ENCODE results near the gene DMRT3. TPM values are rescaled to one million over a fixed set of nuclear protein-coding genes. Genes with fewer than 3 reads are reported as not detected.

The DMRT3 gene
- total and polyA plus RNA-seq, 9 of the 15 experiments (the other 6 are each of a cell fraction or from before 2014, with no cell fraction given), result not detected

DNA sequence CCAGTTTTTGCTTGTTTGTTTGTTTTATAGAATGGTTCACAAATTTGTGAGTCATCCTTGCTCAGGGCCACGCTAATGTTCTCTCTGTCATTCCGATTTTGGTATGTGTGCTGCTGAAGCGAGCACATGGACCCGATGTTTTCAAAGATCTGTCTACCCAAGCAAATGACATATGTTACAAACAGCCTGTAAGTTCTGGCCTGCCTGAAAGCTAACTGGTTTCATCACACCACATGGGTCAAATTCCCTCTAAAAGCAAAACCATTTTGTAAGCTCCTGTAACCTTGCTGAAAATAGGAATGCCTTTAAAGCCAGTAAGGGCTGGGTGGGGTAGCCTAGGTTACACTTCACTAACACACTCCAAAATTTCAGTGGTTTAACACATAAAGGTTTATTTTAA lies 25.4 kb downstream of the DMRT3 start:
- ATAC-seq (no peak), DNase-seq (ENCODE audit: extremely low read depth in 1 of 4, low spot score in 3 of 4) (no peak), FAIRE-seq (no peak)
- ChIA-PET CTCF (ENCODE audit: low intra/inter-chr PET ratio) (no interaction called here), POLR2A (no interaction called here)
- H3K27me3 ChIP-seq (ENCODE audit: control insufficient read depth in 2 of 2, insufficient read depth in 2 of 2, low read length in 2 of 2), result no peaks in the 10 kb centered on the region
- H3K27ac ChIP-seq (ENCODE audit: extremely low read depth, low read depth, low read length), result no peak overlapping the region
- TF ChIP-seq, protein P1, sequence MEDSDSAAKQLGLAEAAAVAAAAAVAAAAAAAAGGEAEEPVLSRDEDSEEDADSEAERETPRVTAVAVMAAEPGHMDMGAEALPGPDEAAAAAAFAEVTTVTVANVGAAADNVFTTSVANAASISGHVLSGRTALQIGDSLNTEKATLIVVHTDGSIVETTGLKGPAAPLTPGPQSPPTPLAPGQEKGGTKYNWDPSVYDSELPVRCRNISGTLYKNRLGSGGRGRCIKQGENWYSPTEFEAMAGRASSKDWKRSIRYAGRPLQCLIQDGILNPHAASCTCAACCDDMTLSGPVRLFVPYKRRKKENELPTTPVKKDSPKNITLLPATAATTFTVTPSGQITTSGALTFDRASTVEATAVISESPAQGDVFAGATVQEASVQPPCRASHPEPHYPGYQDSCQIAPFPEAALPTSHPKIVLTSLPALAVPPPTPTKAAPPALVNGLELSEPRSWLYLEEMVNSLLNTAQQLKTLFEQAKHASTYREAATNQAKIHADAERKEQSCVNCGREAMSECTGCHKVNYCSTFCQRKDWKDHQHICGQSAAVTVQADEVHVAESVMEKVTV (CRISPR knock-in tag; IDR thresholded peaks at IDR 0.05), result no peak
- TF ChIP-seq, protein P2, sequence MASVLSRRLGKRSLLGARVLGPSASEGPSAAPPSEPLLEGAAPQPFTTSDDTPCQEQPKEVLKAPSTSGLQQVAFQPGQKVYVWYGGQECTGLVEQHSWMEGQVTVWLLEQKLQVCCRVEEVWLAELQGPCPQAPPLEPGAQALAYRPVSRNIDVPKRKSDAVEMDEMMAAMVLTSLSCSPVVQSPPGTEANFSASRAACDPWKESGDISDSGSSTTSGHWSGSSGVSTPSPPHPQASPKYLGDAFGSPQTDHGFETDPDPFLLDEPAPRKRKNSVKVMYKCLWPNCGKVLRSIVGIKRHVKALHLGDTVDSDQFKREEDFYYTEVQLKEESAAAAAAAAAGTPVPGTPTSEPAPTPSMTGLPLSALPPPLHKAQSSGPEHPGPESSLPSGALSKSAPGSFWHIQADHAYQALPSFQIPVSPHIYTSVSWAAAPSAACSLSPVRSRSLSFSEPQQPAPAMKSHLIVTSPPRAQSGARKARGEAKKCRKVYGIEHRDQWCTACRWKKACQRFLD (CRISPR knock-in tag; IDR thresholded peaks at IDR 0.05), result no peak
- no peak for TF ChIP-seq TSC22D4 (tag; IDR thresholded peaks at IDR 0.05)
- TF ChIP-seq, protein P3, sequence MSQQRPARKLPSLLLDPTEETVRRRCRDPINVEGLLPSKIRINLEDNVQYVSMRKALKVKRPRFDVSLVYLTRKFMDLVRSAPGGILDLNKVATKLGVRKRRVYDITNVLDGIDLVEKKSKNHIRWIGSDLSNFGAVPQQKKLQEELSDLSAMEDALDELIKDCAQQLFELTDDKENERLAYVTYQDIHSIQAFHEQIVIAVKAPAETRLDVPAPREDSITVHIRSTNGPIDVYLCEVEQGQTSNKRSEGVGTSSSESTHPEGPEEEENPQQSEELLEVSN (IDR thresholded peaks at IDR 0.05; ENCODE audit: borderline replicate concordance in 1 of 2, extremely low read depth in 1 of 2, insufficient read depth in 1 of 2, insufficient read length in 1 of 2, low read depth in 1 of 2, low read length in 1 of 2, poor library complexity in 1 of 2, severe bottlenecking in 1 of 2), result no peak
- no peak for TF ChIP-seq YY1 (IDR thresholded peaks at IDR 0.05; ENCODE audit: borderline replicate concordance in 1 of 3, control insufficient read depth in 1 of 3, extremely low read depth in 1 of 3, insufficient read depth in 3 of 3, insufficient read length in 1 of 3, insufficient replicate concordance in 2 of 3, low read depth in 1 of 3, low read length in 2 of 3)
- no peak for TF ChIP-seq BRD9 (IDR thresholded peaks at IDR 0.05; ENCODE audit: low read depth, partially characterized antibody)
- TF ChIP-seq ZNF780A (CRISPR knock-in tag; IDR thresholded peaks at IDR 0.05), result no peak
- TF ChIP-seq, protein P4, sequence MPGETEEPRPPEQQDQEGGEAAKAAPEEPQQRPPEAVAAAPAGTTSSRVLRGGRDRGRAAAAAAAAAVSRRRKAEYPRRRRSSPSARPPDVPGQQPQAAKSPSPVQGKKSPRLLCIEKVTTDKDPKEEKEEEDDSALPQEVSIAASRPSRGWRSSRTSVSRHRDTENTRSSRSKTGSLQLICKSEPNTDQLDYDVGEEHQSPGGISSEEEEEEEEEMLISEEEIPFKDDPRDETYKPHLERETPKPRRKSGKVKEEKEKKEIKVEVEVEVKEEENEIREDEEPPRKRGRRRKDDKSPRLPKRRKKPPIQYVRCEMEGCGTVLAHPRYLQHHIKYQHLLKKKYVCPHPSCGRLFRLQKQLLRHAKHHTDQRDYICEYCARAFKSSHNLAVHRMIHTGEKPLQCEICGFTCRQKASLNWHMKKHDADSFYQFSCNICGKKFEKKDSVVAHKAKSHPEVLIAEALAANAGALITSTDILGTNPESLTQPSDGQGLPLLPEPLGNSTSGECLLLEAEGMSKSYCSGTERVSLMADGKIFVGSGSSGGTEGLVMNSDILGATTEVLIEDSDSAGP (CRISPR knock-in tag; IDR thresholded peaks at IDR 0.05), result no peak
- TF ChIP-seq, protein P5, sequence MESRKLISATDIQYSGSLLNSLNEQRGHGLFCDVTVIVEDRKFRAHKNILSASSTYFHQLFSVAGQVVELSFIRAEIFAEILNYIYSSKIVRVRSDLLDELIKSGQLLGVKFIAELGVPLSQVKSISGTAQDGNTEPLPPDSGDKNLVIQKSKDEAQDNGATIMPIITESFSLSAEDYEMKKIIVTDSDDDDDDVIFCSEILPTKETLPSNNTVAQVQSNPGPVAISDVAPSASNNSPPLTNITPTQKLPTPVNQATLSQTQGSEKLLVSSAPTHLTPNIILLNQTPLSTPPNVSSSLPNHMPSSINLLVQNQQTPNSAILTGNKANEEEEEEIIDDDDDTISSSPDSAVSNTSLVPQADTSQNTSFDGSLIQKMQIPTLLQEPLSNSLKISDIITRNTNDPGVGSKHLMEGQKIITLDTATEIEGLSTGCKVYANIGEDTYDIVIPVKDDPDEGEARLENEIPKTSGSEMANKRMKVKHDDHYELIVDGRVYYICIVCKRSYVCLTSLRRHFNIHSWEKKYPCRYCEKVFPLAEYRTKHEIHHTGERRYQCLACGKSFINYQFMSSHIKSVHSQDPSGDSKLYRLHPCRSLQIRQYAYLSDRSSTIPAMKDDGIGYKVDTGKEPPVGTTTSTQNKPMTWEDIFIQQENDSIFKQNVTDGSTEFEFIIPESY (CRISPR knock-in tag; IDR thresholded peaks at IDR 0.05), result no peak
- TF ChIP-seq ZNF431 (CRISPR knock-in tag; IDR thresholded peaks at IDR 0.05), result no peak
- no peak for TF ChIP-seq ETV1 (tag; conservative IDR thresholded peaks at IDR 0.05; ENCODE audit: low read depth)
- no peak for TF ChIP-seq ZNF445 (CRISPR knock-in tag; IDR thresholded peaks at IDR 0.05; ENCODE audit: low read depth)
- no peak for TF ChIP-seq ZNF146 (CRISPR knock-in tag; IDR thresholded peaks at IDR 0.05; ENCODE audit: unreplicated experiment)
- TF ChIP-seq ZNF143 (CRISPR knock-in tag; IDR thresholded peaks at IDR 0.05), result no peak
- intact Hi-C loops (cut with micrococcal nuclease), result no loop called here
- H3K9ac ChIP-seq (ENCODE audit: insufficient read depth in 1 of 2, low read depth in 2 of 2, low read length in 2 of 2), result no peak overlapping the region
- H3K9me1 ChIP-seq (ENCODE audit: control insufficient read depth, insufficient read depth, low read length), result no peaks in the 10 kb centered on the region
- H3K9me3 ChIP-seq (replicated peaks; ENCODE audit: control insufficient read depth, insufficient read depth, low read depth, low read length), result no peaks in the 10 kb centered on the region; the same call in 1 of the 2 replicates
- no peak overlapping the region for H3K4me2 ChIP-seq (ENCODE audit: insufficient read depth, low read length)
- no peaks in the 10 kb centered on the region for H4K20me1 ChIP-seq (replicated peaks; ENCODE audit: control insufficient read depth, insufficient read depth, low read length)
- 0% methylated on average over 4 of the region's 4 CpGs for WGBS (ENCODE audit: insufficient coverage, low coverage, missing lambda C conversion rate)
- no TSS peak for BruUV-seq (replicated peaks)
- no peaks in the 10 kb centered on the region for H3K4me1 ChIP-seq (replicated peaks in 1 of 2; ENCODE audit: control insufficient read depth in 2 of 2, insufficient read depth in 2 of 2, low read length in 2 of 2)
- in situ Hi-C loops (cut with MboI), result no loop called here
- no peaks in the 10 kb centered on the region for H3K79me2 ChIP-seq (ENCODE audit: control insufficient read depth, insufficient read depth, low read length)
- no peak overlapping the region for H2AFZ ChIP-seq (ENCODE audit: low read depth, low read length)
- H3K4me3 ChIP-seq, result no peak overlapping the region
- H3K36me3 ChIP-seq (ENCODE audit: control insufficient read depth, insufficient read depth, low read length), result no peaks in the 10 kb centered on the region

Data from K562 (cell line).